NCI-H748 (cell line): ENCODE measurements around the gene HIVEP3.
A peak's percentile ranks its signal among the peaks of the same experiment; 100 is the strongest.

ENCODE experiments used
- DNase-seq: peaks from one replicate; lab custom pipeline; 2025; ENCODE audit not compliant: unreplicated experiment; lab: John Stamatoyannopoulos, UW

The HIVEP3 gene

GRCh38 chr1:41716188-41717130 lies 202.3 kb downstream of the HIVEP3 start:
- DNase-seq: no peak

DNA sequence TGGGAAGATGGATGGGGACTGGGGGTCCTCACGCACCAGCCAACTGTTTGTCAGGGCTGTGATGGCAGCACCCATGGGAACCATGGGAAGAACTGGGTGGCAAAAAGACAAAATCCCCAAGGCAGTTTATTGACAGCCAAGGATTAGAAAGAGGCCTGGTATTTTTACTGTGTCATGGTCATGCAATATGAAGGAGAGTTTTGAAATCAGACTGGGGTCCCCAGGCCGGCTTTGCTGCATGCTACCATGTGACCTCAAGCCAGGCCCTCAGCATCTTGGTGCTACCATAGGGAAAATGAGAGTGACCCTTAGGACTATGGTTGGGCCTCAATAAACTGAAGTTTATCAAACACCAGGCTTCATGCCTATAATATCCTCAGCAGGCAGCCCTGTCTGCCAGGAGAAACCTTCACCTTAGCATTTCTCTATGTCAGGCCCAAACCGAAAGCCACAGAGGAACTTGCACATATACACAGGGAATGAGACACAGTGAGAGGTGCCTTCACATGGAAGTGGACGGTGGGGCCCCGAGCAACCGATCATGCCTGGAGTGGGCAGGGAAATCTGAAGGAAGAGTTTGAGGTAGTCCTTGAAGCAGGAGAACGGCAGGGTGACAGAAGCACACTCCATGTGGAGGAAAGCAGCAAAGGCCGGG lies 203.2 kb downstream of the HIVEP3 start:
- no peak for DNase-seq

DNA sequence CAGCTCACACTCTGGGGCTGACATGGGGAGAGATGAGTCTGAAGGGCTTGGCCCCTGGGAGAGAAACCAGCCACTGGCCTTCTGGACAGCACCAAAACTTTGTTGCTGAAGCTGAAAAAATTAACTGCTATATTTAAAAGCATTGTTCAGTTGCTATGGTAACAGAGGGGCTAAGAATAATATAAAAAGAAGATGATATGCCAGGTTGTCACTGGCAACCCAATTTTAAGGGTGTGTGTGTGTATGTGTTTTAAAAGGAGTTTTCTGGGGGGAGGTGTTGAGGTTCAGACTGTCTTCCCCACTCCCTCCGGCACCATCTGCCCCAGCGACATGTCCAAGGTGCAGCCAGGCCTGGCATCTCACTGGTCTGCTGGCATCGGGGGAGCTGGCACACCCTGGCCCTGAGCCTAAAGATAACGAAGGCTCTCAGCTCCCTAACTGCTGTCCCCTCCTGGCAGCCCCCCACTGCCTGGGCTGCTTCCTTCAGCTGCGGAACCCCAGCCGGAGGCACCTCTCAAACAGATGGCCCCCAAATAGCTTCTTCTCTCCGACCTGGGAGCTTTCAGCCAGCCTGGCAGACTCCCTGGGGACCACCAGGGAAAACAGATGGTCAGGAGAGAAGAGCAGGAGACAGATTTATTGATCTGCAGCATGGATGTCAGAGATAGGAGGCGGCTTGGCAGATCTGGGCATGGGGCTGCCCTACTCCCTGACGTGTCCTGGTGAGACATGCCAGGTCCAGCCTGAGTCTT lies 203.9 kb downstream of the HIVEP3 start:
- DNase-seq: no peak

GRCh38 chr1:41713557-41714327 lies 205.0 kb downstream of the HIVEP3 start:
- DNase-seq: no peak

DNA sequence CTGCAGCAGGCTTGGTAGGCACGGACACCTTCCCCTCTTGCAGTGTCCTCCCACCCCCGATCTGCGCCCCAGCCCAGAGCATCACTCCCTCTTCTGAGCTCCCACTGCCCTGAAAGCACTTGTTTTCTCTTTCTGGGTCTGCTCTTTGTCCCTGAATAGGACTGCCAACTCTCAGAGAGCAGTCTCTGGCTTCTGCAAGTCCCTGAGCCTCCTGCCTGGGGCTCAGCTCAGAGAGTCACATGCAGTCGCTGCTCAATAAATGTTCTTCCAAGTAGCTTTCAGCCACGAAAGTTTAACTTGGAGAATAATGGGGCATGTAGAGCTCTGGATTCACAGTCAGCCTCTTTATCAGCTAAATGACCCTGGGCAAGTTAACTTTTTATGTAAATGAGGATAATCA lies 205.6 kb downstream of the HIVEP3 start:
- no peak for DNase-seq

GRCh38 chr1:41712695-41713094 lies 206.0 kb downstream of the HIVEP3 start:
- no peak for DNase-seq

DNA sequence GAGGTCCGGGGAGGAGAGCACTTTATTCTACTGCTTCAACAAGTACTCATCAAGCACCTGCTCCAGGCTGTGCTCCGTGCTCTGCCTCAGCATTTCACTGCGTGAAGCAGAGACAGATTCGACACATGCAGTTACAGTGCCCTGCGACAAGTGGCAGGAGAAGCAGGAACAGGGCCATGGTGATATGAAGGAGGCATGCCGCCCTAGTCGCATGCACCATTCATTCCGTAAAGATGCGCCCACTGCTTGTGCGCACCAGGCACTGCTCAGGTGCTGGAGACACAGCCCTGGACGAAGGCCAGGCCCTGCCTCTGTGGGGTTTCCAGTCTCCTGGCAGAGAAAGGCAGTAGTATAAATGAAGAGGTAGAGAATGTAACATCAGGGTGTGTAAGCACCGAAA lies 206.6 kb downstream of the HIVEP3 start:
- no peak for DNase-seq

GRCh38 chr1:41711581-41711980 lies 207.1 kb downstream of the HIVEP3 start:
- DNase-seq: peak; percentile 78

- no peak for DNase-seq
Measured at GRCh38 chr1:41710980-41711379, 207.7 kb downstream of the HIVEP3 start.

GRCh38 chr1:41709873-41710272 lies 208.8 kb downstream of the HIVEP3 start:
- DNase-seq: no peak

DNA sequence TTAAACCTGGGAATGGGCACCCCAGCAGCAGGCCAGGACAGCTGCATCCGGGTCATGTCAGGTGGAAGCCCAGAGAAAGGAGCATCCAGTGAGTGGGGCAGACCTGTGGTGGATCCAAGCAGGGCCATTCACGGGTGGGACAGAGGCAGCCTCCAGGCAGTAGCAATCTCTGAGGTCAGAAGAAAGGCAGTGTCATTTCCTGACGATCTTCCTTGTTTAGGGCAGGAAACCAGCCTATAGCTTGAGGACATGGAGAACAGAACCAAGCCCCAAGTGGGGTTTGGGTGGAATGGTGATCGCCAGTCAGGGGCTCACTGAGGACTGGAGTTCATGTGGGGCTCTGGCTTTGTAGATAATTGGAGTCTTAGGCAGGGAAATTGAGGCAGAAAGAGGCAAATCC lies 209.4 kb downstream of the HIVEP3 start:
- no peak for DNase-seq

- DNase-seq: no peak
Measured at GRCh38 chr1:41708332-41708731, 210.4 kb downstream of the HIVEP3 start.

GRCh38 chr1:41707793-41708192 lies 210.9 kb downstream of the HIVEP3 start:
- no peak for DNase-seq

DNA sequence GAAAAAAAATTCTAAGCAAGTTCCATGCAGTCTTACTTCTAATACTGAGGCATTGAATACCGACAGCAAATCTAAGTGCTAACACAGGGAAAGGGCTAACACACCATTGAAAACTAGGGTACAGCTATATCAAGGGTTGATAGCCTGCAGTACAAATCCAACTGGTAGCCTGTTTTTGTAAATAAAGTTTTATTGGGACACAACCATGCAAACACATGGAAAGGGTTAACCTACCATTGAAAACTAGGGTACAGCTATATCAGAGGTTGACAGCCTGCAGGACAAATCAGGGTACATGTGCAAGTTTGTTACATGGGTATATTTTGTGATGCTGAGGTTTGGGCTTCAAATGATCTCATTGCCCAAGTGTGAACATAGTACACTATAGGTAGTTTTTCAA lies 212.9 kb downstream of the HIVEP3 start:
- no peak for DNase-seq

GRCh38 chr1:41704196-41704595 lies 214.5 kb downstream of the HIVEP3 start:
- no peak for DNase-seq

DNA sequence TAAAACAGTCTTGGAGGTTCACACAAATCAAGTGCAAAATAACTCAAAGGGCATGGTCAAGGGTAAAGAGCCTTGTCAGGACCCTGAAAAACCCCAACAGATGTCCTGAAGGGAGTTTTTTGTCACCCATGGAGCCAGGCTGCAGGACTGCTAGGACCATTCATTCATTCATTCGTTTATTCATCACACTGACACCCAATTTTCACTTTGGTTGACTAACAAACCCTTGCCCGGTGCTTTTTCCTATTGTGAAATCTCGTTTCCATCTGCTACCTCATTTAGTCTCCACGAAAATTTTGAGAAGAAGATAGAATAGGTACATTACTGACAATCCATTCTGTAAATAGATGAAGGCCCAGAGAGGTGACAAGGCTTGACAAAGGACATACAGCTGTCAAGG lies 216.0 kb downstream of the HIVEP3 start:
- no peak for DNase-seq

DNA sequence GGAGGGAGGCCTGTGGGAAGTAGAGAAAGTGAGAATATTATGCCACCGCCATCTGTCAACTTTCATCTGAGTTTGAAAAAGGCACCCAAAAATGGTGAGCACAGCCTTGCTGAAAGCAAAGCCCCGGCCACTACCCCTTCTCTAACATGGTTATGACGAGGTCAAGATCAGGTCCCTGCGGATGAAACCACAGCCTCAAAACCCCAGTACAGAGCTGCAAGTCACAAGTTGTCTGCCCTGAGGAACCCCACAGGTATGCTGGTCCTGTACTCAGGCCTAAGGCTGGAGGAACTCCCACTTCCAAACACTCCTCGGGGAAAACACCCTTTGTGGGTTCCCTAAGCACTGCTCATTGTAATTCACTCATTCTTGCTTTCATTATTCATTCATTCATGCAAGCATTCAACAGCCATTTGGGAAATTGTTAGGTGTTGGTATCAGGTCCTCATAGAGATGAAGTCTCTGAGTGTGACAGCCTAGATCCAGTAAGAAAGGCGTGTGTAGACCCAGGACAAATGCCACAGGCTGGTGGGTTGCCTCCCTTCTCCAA lies 217.7 kb downstream of the HIVEP3 start:
- DNase-seq: no peak

GRCh38 chr1:41700581-41700980 lies 218.1 kb downstream of the HIVEP3 start:
- DNase-seq: no peak

- no peak for DNase-seq
Measured at GRCh38 chr1:41699861-41700248, 218.9 kb downstream of the HIVEP3 start.
